ENCODE results near the gene MRPL19. TPM values are rescaled to one million over a fixed set of nuclear protein-coding genes. Genes with fewer than 3 reads are reported as not detected.

Gene MRPL19
- total and polyA plus RNA-seq, 2 experiments from 2014 or later: 65.5 to 149 TPM

- no peak for TF ChIP-seq CTCF (conservative IDR thresholded peaks at IDR 0.05; ENCODE audit: low read depth in 2 of 2)
- TF ChIP-seq ETS1 (IDR thresholded peaks at IDR 0.05): no peak
- TF ChIP-seq POLR2AphosphoS5 (IDR thresholded peaks at IDR 0.05; ENCODE audit: low read depth): no peak
- TF ChIP-seq ZNF331 (CRISPR knock-in tag; IDR thresholded peaks at IDR 0.05; ENCODE audit: low read depth): no peak
- TF ChIP-seq ZNF462 (CRISPR knock-in tag; IDR thresholded peaks at IDR 0.05): no peak
Observed at GRCh38 chr2:75616933-75617332, 29.6 kb upstream of the MRPL19 start (continued).

All from GM23338 (cell line).